Limb (tissue), 2 donors: ENCODE measurements around the gene FEZF1.
"Not testable (repeated sequence)": the region's sequence is repeated elsewhere in the genome, so short reads cannot be mapped to it uniquely, and the experiment has no call there.

Source experiments
- DNase-seq, 2 donors: peaks; one replicate each; pipeline ENCODE4 v3.0.0-alpha.2; 2016; ENCODE audit errors: extremely low spot score in 2 of 2

FEZF1 gene

GRCh38 chr7:122309421-122309820 lies 4.9 kb upstream of the FEZF1 start:
- DNase-seq, result no peak

- DNase-seq, result no peak
Observed at GRCh38 chr7:122307228-122307621, 2.7 kb upstream of the FEZF1 start.

GRCh38 chr7:122306320-122307227 lies 2.0 kb upstream of the FEZF1 start:
- DNase-seq, result peak in 1 of 2 donors; percentile 54

- peak in 1 of 2 donors; percentile 60 for DNase-seq
Observed at GRCh38 chr7:122305475-122306319, 1.1 kb upstream of the FEZF1 start.

GRCh38 chr7:122304996-122305421 lies 459 bp upstream of the FEZF1 start:
- DNase-seq, result peak in 1 of 2 donors; percentile 45

- DNase-seq, result peak in 1 of 2 donors; percentile 47
Observed at GRCh38 chr7:122303531-122304318, 825 bp downstream of the FEZF1 start.

- peak in 1 of 2 donors; percentile 38 for DNase-seq
Observed at GRCh38 chr7:122302761-122303530, 1.6 kb downstream of the FEZF1 start.

- DNase-seq, result peak in 1 of 2 donors; percentile 51
Observed at GRCh38 chr7:122301858-122302760, 2.4 kb downstream of the FEZF1 start.

GRCh38 chr7:122300956-122301833 lies 3.4 kb downstream of the FEZF1 start:
- no peak for DNase-seq

- peak in 1 of 2 donors; percentile 50 for DNase-seq
Observed at GRCh38 chr7:122300211-122300932, 4.2 kb downstream of the FEZF1 start.

- DNase-seq, result no peak
Observed at GRCh38 chr7:122299624-122300210, 4.8 kb downstream of the FEZF1 start.

GRCh38 chr7:122298618-122299017 lies 5.9 kb downstream of the FEZF1 start:
- DNase-seq, result no peak

- DNase-seq, result no peak
Observed at GRCh38 chr7:122298131-122298530, 6.4 kb downstream of the FEZF1 start.

GRCh38 chr7:122291189-122291588 lies 13.4 kb downstream of the FEZF1 start:
- DNase-seq, result no peak

GRCh38 chr7:122290476-122290875 lies 14.1 kb downstream of the FEZF1 start:
- DNase-seq, result no peak

GRCh38 chr7:122289426-122289825 lies 15.1 kb downstream of the FEZF1 start:
- no peak for DNase-seq

- not testable (repeated sequence) for DNase-seq
Observed at GRCh38 chr7:122284608-122285007, 19.9 kb downstream of the FEZF1 start.
